HL-60 (cell line): ENCODE results near the gene PABPN1.

Experiments
- DNase-seq, 2 experiments: peaks; one replicate each; pipeline ENCODE4 v3.0.0-alpha.2; 2010 to 2020; ENCODE audit warnings: low read depth in 1 of 2, low spot score in 1 of 2
- H3K27ac ChIP-seq: fragments of 250-450 bp; sonication (Bioruptor Pico); replicated peaks from 2 replicates; pipeline ENCODE4 v1.5.1; 2020; ENCODE audit warnings: mild to moderate bottlenecking, moderate library complexity
- H3K27me3 ChIP-seq: fragments of 250-450 bp; sonication (Bioruptor Pico); 2 replicates; pipeline ENCODE4 v1.5.1; 2021; ENCODE audit warnings: mild to moderate bottlenecking, moderate library complexity; ENCODE audit not compliant: insufficient read depth, poor library complexity, severe bottlenecking
- H3K4me3 ChIP-seq: replicated peaks from 2 replicates; pipeline ENCODE4 v1.5.1; 2011; ENCODE audit warnings: mild to moderate bottlenecking, control low read depth, low read length; ENCODE audit not compliant: insufficient read depth
- CTCF ChIP-seq: IDR thresholded peaks from one replicate; pipeline ENCODE4 v1.5.1; 2011; ENCODE audit warnings: low read length, control low read depth, inconsistent platforms; ENCODE audit not compliant: insufficient read depth
- GABPA ChIP-seq: IDR thresholded peaks from 2 replicates; pipeline ENCODE4 v1.6.1; 2012; ENCODE audit warnings: low read depth
- POLR2AphosphoS5 ChIP-seq: IDR thresholded peaks from 2 replicates; pipeline ENCODE4 v1.6.1; 2012; ENCODE audit warnings: low read depth
- REST ChIP-seq: IDR thresholded peaks from 2 replicates; pipeline ENCODE4 v1.6.1; 2012; ENCODE audit warnings: low read depth; ENCODE audit not compliant: insufficient replicate concordance
- SPI1 ChIP-seq: IDR thresholded peaks from 2 replicates; pipeline ENCODE4 v1.6.1; 2012; ENCODE audit warnings: low read depth, mild to moderate bottlenecking, borderline replicate concordance

The PABPN1 gene

GRCh38 chr14:23344481-23344880 lies 23.2 kb downstream of the PABPN1 start:
- DNase-seq: no peak
- Histone ChIP-seq H3K4me3 (no peak overlapping the region), H3K27me3 (no peaks in the 10 kb centered on the region), H3K27ac (no peak overlapping the region)
- TF ChIP-seq POLR2AphosphoS5 (no peak), SPI1 (no peak), CTCF (no peak), GABPA (no peak)

GRCh38 chr14:23345987-23346692 lies 24.9 kb downstream of the PABPN1 start:
- H3K4me3 ChIP-seq: no peak overlapping the region
- H3K27me3 ChIP-seq: peaks cover 4% of the 10 kb centered on the region
- TF ChIP-seq POLR2AphosphoS5 (no peak), REST (no peak), CTCF (no peak), GABPA (no peak), SPI1 (no peak)
- DNase-seq: no peak
- H3K27ac ChIP-seq: no peak overlapping the region

GRCh38 chr14:23346693-23347405 lies 25.6 kb downstream of the PABPN1 start:
- Histone ChIP-seq H3K27me3 (peaks cover 11% of the 10 kb centered on the region), H3K27ac (no peak overlapping the region), H3K4me3 (no peak overlapping the region)
- TF ChIP-seq REST (no peak), GABPA (no peak), POLR2AphosphoS5 (no peak), CTCF (no peak), SPI1 (no peak)
- DNase-seq: no peak
